Hepatocyte (in vitro differentiated cells): ENCODE data around the gene CDH4.

ENCODE experiments used
- CTCF ChIP-seq: fragments of 200-600 bp; sonication (generic); IDR thresholded peaks from 2 replicates; pipeline ENCODE4 v1.5.1; 2016; ENCODE audit warnings: antibody characterized with exemption, mild to moderate bottlenecking; ENCODE audit not compliant: poor library complexity
- EZH2 ChIP-seq: fragments of 200-600 bp; sonication (generic); IDR thresholded peaks from 2 replicates; pipeline ENCODE4 v1.6.1; 2016; ENCODE audit warnings: antibody characterized with exemption, mild to moderate bottlenecking, borderline replicate concordance
- EZH2phosphoT487 ChIP-seq: fragments of 200-600 bp; sonication (generic); IDR thresholded peaks from one replicate; pipeline ENCODE4 v1.6.1; 2018; ENCODE audit warnings: antibody characterized with exemption, mild to moderate bottlenecking, low read depth, moderate library complexity; ENCODE audit not compliant: unreplicated experiment, severe bottlenecking

- TF ChIP-seq EZH2 (no peak), CTCF (no peak), EZH2phosphoT487 (no peak)
Measured at GRCh38 chr20:61588411-61589385, 336.6 kb downstream of the CDH4 start.
